ENCODE results near the gene SNX4. TPM values are rescaled to one million over a fixed set of nuclear protein-coding genes. Genes with fewer than 3 reads are reported as not detected.
A peak's percentile ranks its signal among the peaks of the same experiment; 100 is the strongest.

The SNX4 gene
- total and polyA plus RNA-seq, 2 of the 4 experiments (the other 2 are of a cell fraction) = 10.7 to 25.6 TPM

DNA sequence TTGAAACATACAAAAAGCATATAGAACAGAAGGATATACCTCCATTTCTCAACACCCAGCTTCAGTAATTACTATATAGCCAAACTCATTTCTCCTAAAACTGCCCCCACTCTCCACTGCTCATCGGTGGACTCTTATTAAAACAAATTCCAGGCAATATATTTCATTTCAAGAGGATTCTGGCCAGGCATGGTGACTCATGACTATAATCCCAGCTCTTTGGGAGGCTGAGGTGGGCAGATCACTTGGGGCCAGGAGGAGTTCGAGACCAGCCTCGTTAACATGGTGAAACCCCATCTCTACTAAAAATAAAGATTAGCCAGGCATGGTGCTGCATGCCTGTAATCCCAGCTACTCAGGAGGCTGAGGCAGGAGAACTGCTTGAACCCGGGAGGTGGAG lies 40.9 kb downstream of the SNX4 start:
- no peak overlapping the region for H3K18ac ChIP-seq (ENCODE audit: low read depth, low read length)
- no peak overlapping the region for H2BK120ac ChIP-seq (ENCODE audit: low read depth, low read length)
- H3K9ac ChIP-seq (ENCODE audit: low read depth, low read length) = no peak overlapping the region
- H3K23ac ChIP-seq (ENCODE audit: low read depth, low read length) = no peak overlapping the region
- H3K56ac ChIP-seq (ENCODE audit: extremely low read depth, insufficient read depth, low read length) = no peak overlapping the region
- intact Hi-C loops (cut with micrococcal nuclease) (no loop called here), dilution Hi-C loops (cut with HindIII; ENCODE audit: low sequenced_read_pairs, unreplicated experiment) (no loop called here), in situ Hi-C loops (cut with MboI; ENCODE audit: low sequenced_read_pairs) (no loop called here)
- ChIA-PET POLR2A (ENCODE audit: unreplicated experiment) (no interaction called here), CTCF (no interaction called here)
- ATAC-seq (ENCODE audit: low read depth) = no peak
- peaks cover 19 to 29% of the 10 kb centered on the region in 2 experiments for H3K79me1 ChIP-seq (ENCODE audit: low read depth in 1 of 2, low read length in 2 of 2)
- no peak overlapping the region for H2BK20ac ChIP-seq (ENCODE audit: low read depth, low read length)
- no peak overlapping the region for H2AFZ ChIP-seq (replicated peaks; ENCODE audit: low read length, poor library complexity)
- no TSS peak for BruUV-seq (replicated peaks)
- H3K36me3 ChIP-seq (ENCODE audit: control insufficient read depth, insufficient read depth, low read length) = peaks cover 19% of the 10 kb centered on the region
- no peaks in the 10 kb centered on the region for H3K9me3 ChIP-seq (ENCODE audit: control insufficient read depth, insufficient read depth, low read length)
- TF ChIP-seq SMC3 (IDR thresholded peaks at IDR 0.05; ENCODE audit: low read depth, low read length) = no peak
- TF ChIP-seq NFE2L2 (IDR thresholded peaks at IDR 0.05; ENCODE audit: low read depth, low read length) = no peak
- TF ChIP-seq RCOR1 (IDR thresholded peaks at IDR 0.05; ENCODE audit: insufficient replicate concordance, low read length) = no peak
- no peak for TF ChIP-seq MAFK (IDR thresholded peaks at IDR 0.05; ENCODE audit: low read depth, low read length)
- no peak for TF ChIP-seq FOS (IDR thresholded peaks at IDR 0.05; ENCODE audit: low read depth, low read length)
- no peak for TF ChIP-seq RAD21 (IDR thresholded peaks at IDR 0.05; ENCODE audit: low read length)
- TF ChIP-seq CEBPB (IDR thresholded peaks at IDR 0.05; ENCODE audit: low read depth, low read length) = no peak
- TF ChIP-seq, protein P1, sequence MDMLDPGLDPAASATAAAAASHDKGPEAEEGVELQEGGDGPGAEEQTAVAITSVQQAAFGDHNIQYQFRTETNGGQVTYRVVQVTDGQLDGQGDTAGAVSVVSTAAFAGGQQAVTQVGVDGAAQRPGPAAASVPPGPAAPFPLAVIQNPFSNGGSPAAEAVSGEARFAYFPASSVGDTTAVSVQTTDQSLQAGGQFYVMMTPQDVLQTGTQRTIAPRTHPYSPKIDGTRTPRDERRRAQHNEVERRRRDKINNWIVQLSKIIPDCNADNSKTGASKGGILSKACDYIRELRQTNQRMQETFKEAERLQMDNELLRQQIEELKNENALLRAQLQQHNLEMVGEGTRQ (IDR thresholded peaks at IDR 0.05; ENCODE audit: low read depth, low read length) = no peak
- no peak for TF ChIP-seq POLR2A (IDR thresholded peaks at IDR 0.05; ENCODE audit: low read depth, low read length)
- H3K14ac ChIP-seq (replicated peaks; ENCODE audit: low read depth, low read length) = no peak overlapping the region
- no peak overlapping the region for H4K5ac ChIP-seq (ENCODE audit: low read depth, low read length)
- peaks cover 3% of the 10 kb centered on the region; the same call in 1 of the 2 replicates for H3K9me1 ChIP-seq (ENCODE audit: insufficient read depth, low read length)
- H2BK5ac ChIP-seq (ENCODE audit: low read depth, low read length, poor library complexity, severe bottlenecking) = no peak overlapping the region
- H4K20me1 ChIP-seq (ENCODE audit: insufficient read depth, low read length) = no peaks in the 10 kb centered on the region; the same call in 1 of the 2 replicates
- H4K8ac ChIP-seq (ENCODE audit: low read depth in 2 of 2, low read length in 2 of 2) = no peak overlapping the region
- H2AK5ac ChIP-seq (ENCODE audit: low read depth, low read length) = no peak overlapping the region
- H3K4ac ChIP-seq (ENCODE audit: low read depth, low read length) = no peak overlapping the region
- no CpG with 5 or more reads among the region's 4 CpGs for WGBS, 2 experiments (ENCODE audit: extremely low coverage in 2 of 2, insufficient read length in 1 of 2)
- no peak overlapping the region for H3K4me2 ChIP-seq (ENCODE audit: low read depth, low read length)
- no peaks in the 10 kb centered on the region for H3K27me3 ChIP-seq (ENCODE audit: control insufficient read depth, insufficient read depth, low read length)
- peaks cover 2% of the 10 kb centered on the region; the same call in 1 of the 2 replicates for H3K4me1 ChIP-seq (ENCODE audit: control insufficient read depth, insufficient read depth, low read length)
- H3K27ac ChIP-seq (ENCODE audit: insufficient read depth, low read length) = no peak overlapping the region
- no peak overlapping the region for H2AK9ac ChIP-seq (replicated peaks; ENCODE audit: low read depth, low read length, poor library complexity)
- no peak overlapping the region for H3K4me3 ChIP-seq (ENCODE audit: insufficient read depth, low read depth, low read length)
- DNase-seq = peak; percentile 34
- H2BK15ac ChIP-seq (ENCODE audit: low read depth, low read length) = no peak overlapping the region
- H4K91ac ChIP-seq (ENCODE audit: insufficient read depth, low read depth, low read length) = no peak overlapping the region
